ENCODE data around the gene VGF.

Gene VGF

GRCh38 chr7:101185258-101185839, 20.0 kb upstream of the VGF start:
- no peak for DNase-seq (ENCODE audit: low read depth in 2 of 2)

GRCh38 chr7:101180130-101180755, 14.9 kb upstream of the VGF start, which contains the start of gene NAT16:
TSS of gene NAT16 (minus strand) at chr7:101180293. CDS start at chr7:101174807, 5,486 bp downstream.
- no peak for DNase-seq (ENCODE audit: low read depth in 2 of 2)

- DNase-seq (ENCODE audit: low read depth in 2 of 2): no peak
These were observed 14.3 kb upstream of the VGF start for GRCh38 chr7:101179713-101180112.

GRCh38 chr7:101179117-101179516, 13.7 kb upstream of the VGF start:
- DNase-seq (ENCODE audit: low read depth in 2 of 2): no peak

- DNase-seq (ENCODE audit: low read depth in 2 of 2): no peak
These were observed 12.3 kb upstream of the VGF start for GRCh38 chr7:101177644-101178043.

- DNase-seq (ENCODE audit: low read depth in 2 of 2): no peak
These were observed 10.3 kb upstream of the VGF start for GRCh38 chr7:101175664-101176063.

- DNase-seq (ENCODE audit: low read depth in 2 of 2): no peak
These were observed 9.0 kb upstream of the VGF start for GRCh38 chr7:101174322-101174854.

GRCh38 chr7:101173752-101174244, 8.4 kb upstream of the VGF start:
- DNase-seq (ENCODE audit: low read depth in 2 of 2): no peak

- no peak for DNase-seq (ENCODE audit: low read depth in 2 of 2)
These were observed 7.7 kb upstream of the VGF start for GRCh38 chr7:101172854-101173751.

- no peak for DNase-seq (ENCODE audit: low read depth in 2 of 2)
These were observed 6.9 kb upstream of the VGF start for GRCh38 chr7:101172005-101172853.

- no peak for DNase-seq (ENCODE audit: low read depth in 2 of 2)
These were observed 6.1 kb upstream of the VGF start for GRCh38 chr7:101171442-101171837.

GRCh38 chr7:101170617-101171441, 5.5 kb upstream of the VGF start:
- no peak for DNase-seq (ENCODE audit: low read depth in 2 of 2)

- DNase-seq (ENCODE audit: low read depth in 2 of 2): peak; percentile 61 to 62
These were observed 4.6 kb upstream of the VGF start for GRCh38 chr7:101169838-101170551.

- no peak for DNase-seq (ENCODE audit: low read depth in 2 of 2)
These were observed 3.9 kb upstream of the VGF start for GRCh38 chr7:101169110-101169837.

GRCh38 chr7:101168412-101169049, 3.2 kb upstream of the VGF start:
- DNase-seq (ENCODE audit: low read depth in 2 of 2): no peak

- no peak for DNase-seq (ENCODE audit: low read depth in 2 of 2)
These were observed 2.5 kb upstream of the VGF start for GRCh38 chr7:101167645-101168411.

- DNase-seq (ENCODE audit: low read depth in 2 of 2): no peak
These were observed 1.7 kb upstream of the VGF start for GRCh38 chr7:101166909-101167644.
